H1 (cell line): ENCODE results near the gene SEC16A. TPM values are rescaled to one million over a fixed set of nuclear protein-coding genes. Genes with fewer than 3 reads are reported as not detected.

Experiments
- CTCF ChIA-PET: fragments of 300-600 bp; sonication (Branson Sonifier 250); formaldehyde crosslinking; loops from one replicate; lab custom pipeline; 2021; ENCODE audit not compliant: partially characterized antibody; lab: Charles Lee
- POLR2A ChIA-PET: fragments of 300-600 bp; sonication (Branson Sonifier 250); formaldehyde crosslinking; loops from one replicate; lab custom pipeline; 2021; ENCODE audit warnings: inconsistent platforms; ENCODE audit not compliant: partially characterized antibody; lab: Charles Lee
- DNase-seq, 2 experiments: peaks; one replicate each; pipeline versions ENCODE4 v3.0.0 to v3.0.0-alpha.2; 2010 to 2022; ENCODE audit warnings: low spot score in 2 of 2, low read depth in 1 of 2, mixed read lengths in 1 of 2
- FAIRE-seq: peaks from 2 replicates; lab custom pipeline; 2011; peaks lifted over from hg19 to GRCh38; lab: Jason Lieb, UNC
- H2AFZ ChIP-seq: 2 replicates; pipeline ENCODE4 v1.8.1; 2012; ENCODE audit warnings: low read length, inconsistent platforms
- H2AK5ac ChIP-seq: 2 replicates; pipeline ENCODE4 v1.6.1; 2013; ENCODE audit warnings: low read depth, low read length
- H2BK120ac ChIP-seq: replicated peaks from 2 replicates; pipeline ENCODE3; 2013; ENCODE audit warnings: low read depth, low read length, inconsistent platforms
- H2BK12ac ChIP-seq: 2 replicates; pipeline ENCODE4 v1.6.1; 2013; ENCODE audit warnings: low read depth, low read length
- H2BK15ac ChIP-seq: 2 replicates; pipeline ENCODE4 v1.6.1; 2013; ENCODE audit warnings: low read length
- H2BK20ac ChIP-seq: 2 replicates; pipeline ENCODE4 v1.6.1; 2013; ENCODE audit warnings: low read length
- H2BK5ac ChIP-seq: 2 replicates; pipeline ENCODE4 v1.6.1; 2013; ENCODE audit warnings: low read depth, low read length
- H3K14ac ChIP-seq: 2 replicates; pipeline ENCODE4 v1.6.1; 2013; ENCODE audit warnings: inconsistent platforms; ENCODE audit not compliant: insufficient read length
- H3K18ac ChIP-seq: 2 replicates; pipeline ENCODE4 v1.6.1; 2013; ENCODE audit warnings: low read length; ENCODE audit errors: extremely low read depth
- H3K23ac ChIP-seq: 2 replicates; pipeline ENCODE4 v1.6.1; 2013; ENCODE audit warnings: inconsistent platforms; ENCODE audit not compliant: insufficient read length
- H3K23me2 ChIP-seq: 2 replicates; pipeline ENCODE4 v1.6.1; 2013; ENCODE audit warnings: low read depth, low read length
- H3K27ac ChIP-seq: 2 replicates; pipeline ENCODE4 v1.6.1; 2011; ENCODE audit warnings: low read depth, low read length, inconsistent platforms
- H3K27me3 ChIP-seq, 4 experiments: replicated peaks in 1 of 4; 1 replicate in 1 of 4; 2 replicates in 3 of 4; pipeline versions ENCODE4 v1.6.1 to v1.8.1; 2011 to 2013; ENCODE audit warnings: low read length in 3 of 4, mild to moderate bottlenecking in 3 of 4, inconsistent platforms in 2 of 4, mixed read lengths in 2 of 4, moderate library complexity in 1 of 4; ENCODE audit not compliant: control insufficient read depth in 3 of 4, insufficient read depth in 3 of 4; ENCODE audit errors: extremely low read depth in 1 of 4
- H3K36me3 ChIP-seq, 4 experiments: 2 replicates each; pipeline versions ENCODE4 v1.6.1 to v1.8.1; 2011 to 2013; ENCODE audit warnings: mild to moderate bottlenecking in 4 of 4, low read length in 3 of 4, moderate library complexity in 2 of 4, control low read depth in 1 of 4, inconsistent platforms in 1 of 4; ENCODE audit not compliant: insufficient read depth in 4 of 4, control insufficient read depth in 2 of 4
- H3K4ac ChIP-seq: replicated peaks from 2 replicates; pipeline ENCODE3; 2013; ENCODE audit warnings: low read length, low read depth, mixed read lengths, inconsistent platforms; ENCODE audit not compliant: insufficient read length
- H3K4me1 ChIP-seq, 4 experiments: replicated peaks in 1 of 4; 1 replicate in 1 of 4; 2 replicates in 3 of 4; pipeline versions ENCODE4 v1.6.1 to v1.8.1; 2011 to 2013; ENCODE audit warnings: low read length in 3 of 4, inconsistent platforms in 2 of 4, mixed read lengths in 1 of 4; ENCODE audit not compliant: insufficient read depth in 4 of 4, control insufficient read depth in 3 of 4
- H3K4me2 ChIP-seq, 2 experiments: 2 replicates each; pipeline versions ENCODE4 v1.6.1 to v1.8.1; 2011 to 2013; ENCODE audit warnings: low read depth in 2 of 2, low read length in 2 of 2, control low read depth in 1 of 2, inconsistent platforms in 1 of 2, mild to moderate bottlenecking in 1 of 2; ENCODE audit not compliant: insufficient read depth in 1 of 2
- H3K4me3 ChIP-seq, 4 experiments: fragments of 200-600, 300-600 bp in 1 of 4; sonication (generic), shearing (Covaris generic), sonication (Bioruptor Twin) in 1 of 4; 2 replicates each; pipeline versions ENCODE4 v1.5.1 to v1.8.1; 2011 to 2016; ENCODE audit warnings: low read length in 4 of 4, low read depth in 3 of 4, control low read depth in 2 of 4, inconsistent platforms in 2 of 4, mild to moderate bottlenecking in 2 of 4, mixed read lengths in 1 of 4, moderate library complexity in 1 of 4; ENCODE audit not compliant: insufficient read depth in 2 of 4; ENCODE audit errors: extremely low read depth in 1 of 4
- H3K56ac ChIP-seq: replicated peaks from 2 replicates; pipeline ENCODE3; 2013; ENCODE audit warnings: low read depth, mild to moderate bottlenecking, mixed read lengths, low read length, inconsistent platforms; ENCODE audit not compliant: insufficient read length
- H3K79me1 ChIP-seq: 2 replicates; pipeline ENCODE4 v1.6.1; 2013; ENCODE audit warnings: low read depth, low read length, control low read depth
- H3K79me2 ChIP-seq, 2 experiments: 2 replicates each; pipeline versions ENCODE4 v1.6.1 to v1.8.1; 2012 to 2013; ENCODE audit warnings: low read length in 2 of 2, mild to moderate bottlenecking in 2 of 2, inconsistent platforms in 1 of 2; ENCODE audit not compliant: insufficient read depth in 2 of 2, control insufficient read depth in 1 of 2
- H3K9ac ChIP-seq, 4 experiments: replicated peaks in 1 of 4; 1 replicate in 1 of 4; 2 replicates in 3 of 4; pipeline versions ENCODE4 v1.6.1 to v1.8.1; 2011 to 2013; ENCODE audit warnings: low read depth in 3 of 4, low read length in 3 of 4, control low read depth in 2 of 4, mild to moderate bottlenecking in 2 of 4, moderate library complexity in 2 of 4, inconsistent platforms in 1 of 4; ENCODE audit errors: extremely low read depth in 1 of 4
- H3K9me3 ChIP-seq, 2 experiments: 2 replicates each; pipeline versions ENCODE4 v1.6.1 to v1.8.1; 2012 to 2013; ENCODE audit warnings: mild to moderate bottlenecking in 2 of 2, moderate library complexity in 2 of 2, control low read depth in 1 of 2, inconsistent platforms in 1 of 2, low read depth in 1 of 2, low read length in 1 of 2, mixed read lengths in 1 of 2; ENCODE audit not compliant: insufficient read depth in 2 of 2
- H4K20me1 ChIP-seq, 2 experiments: replicated peaks in 1 of 2; 2 replicates each; pipeline versions ENCODE3 to v1.8.1; 2011 to 2013; ENCODE audit warnings: inconsistent platforms in 2 of 2, low read length in 2 of 2, mild to moderate bottlenecking in 1 of 2; ENCODE audit not compliant: insufficient read depth in 2 of 2, control insufficient read depth in 1 of 2
- H4K5ac ChIP-seq: 2 replicates; pipeline ENCODE4 v1.6.1; 2013; ENCODE audit warnings: low read length, low read depth, mixed read lengths, inconsistent platforms; ENCODE audit not compliant: insufficient read length
- H4K8ac ChIP-seq: 2 replicates; pipeline ENCODE4 v1.8.0; 2013; ENCODE audit warnings: mild to moderate bottlenecking, moderate library complexity, low read length, inconsistent platforms; ENCODE audit not compliant: insufficient read depth; ENCODE audit errors: extremely low read depth
- H4K91ac ChIP-seq: replicated peaks from 2 replicates; pipeline ENCODE3; 2013; ENCODE audit warnings: low read length, mixed read lengths, inconsistent platforms; ENCODE audit not compliant: insufficient read length
- ASH2L ChIP-seq: fragments of 200-600, 300-600 bp; sonication (generic); IDR thresholded peaks from one replicate; pipeline ENCODE4 v1.7.1; 2017; ENCODE audit warnings: low read length
- FOSL1 ChIP-seq: IDR thresholded peaks from 2 replicates; pipeline ENCODE4 v1.6.1; 2011; ENCODE audit warnings: mild to moderate bottlenecking, low read depth, low read length, moderate library complexity; ENCODE audit not compliant: insufficient read depth
- MAFK ChIP-seq: IDR thresholded peaks from 2 replicates; pipeline ENCODE4 v1.6.1; 2012; ENCODE audit warnings: low read depth, mild to moderate bottlenecking, improper control_type of control experiment, low read length
- RAD21 ChIP-seq, 2 experiments: IDR thresholded peaks in 1 of 2; conservative IDR thresholded peaks in 1 of 2; 2 replicates each; pipeline ENCODE4 v1.6.1; 2011; ENCODE audit warnings: low read depth in 2 of 2, low read length in 2 of 2, improper control_type of control experiment in 1 of 2, inconsistent platforms in 1 of 2, mild to moderate bottlenecking in 1 of 2, moderate library complexity in 1 of 2
- SAP30 ChIP-seq: fragments of 300-600 bp; sonication (generic); IDR thresholded peaks from 2 replicates; pipeline ENCODE4 v1.7.1; 2012; ENCODE audit warnings: low read length, moderate library complexity, mild to moderate bottlenecking, inconsistent platforms; ENCODE audit not compliant: insufficient read depth, insufficient replicate concordance
- SIRT6 ChIP-seq: IDR thresholded peaks from one replicate; pipeline ENCODE4 v1.7.1; 2012; ENCODE audit warnings: low read length, inconsistent platforms
- SP1 ChIP-seq: IDR thresholded peaks from 2 replicates; pipeline ENCODE4 v1.6.1; 2011; ENCODE audit warnings: low read depth, low read length
- ZNF274 ChIP-seq: IDR thresholded peaks from 2 replicates; pipeline ENCODE4 v1.7.0; 2012; ENCODE audit warnings: low read length, borderline replicate concordance; ENCODE audit errors: extremely low read depth
- WGBS, 2 experiments: shearing (Covaris generic) in 1 of 2; methylation state at CpG; one replicate each; pipeline versions ENCODE4 v1.1.6 to v1.1.7; 2013 to 2015; ENCODE audit warnings: low lambda C conversion rate in 2 of 2, mixed read lengths in 2 of 2, inconsistent platforms in 1 of 2, low coverage in 1 of 2, missing lambda C conversion rate in 1 of 2; ENCODE audit not compliant: insufficient replicate concordance in 2 of 2, insufficient coverage in 1 of 2, insufficient read length in 1 of 2; ENCODE audit errors: extremely low coverage in 1 of 2, missing lambda C conversion rate in 1 of 2; 5-methylcytosine and 5-hydroxymethylcytosine counted together
- polyA plus RNA-seq, 7 experiments: library from polyadenylated mRNA; depleted of rRNA in 3 of 7; stranded (reverse) in 5 of 7; unstranded in 2 of 7; fragments of >200 nt in 5 of 7; fragments of 200-250 nt in 2 of 7; gene quantifications; 1 replicate in 5 of 7; 2 replicates in 1 of 7; 4 replicates in 1 of 7; pipeline versions ENCODE4 v1.2.1 to v1.2.3, GENCODE V29; 2011 to 2013; ENCODE audit warnings: missing spikeins in 2 of 7, mixed read lengths in 2 of 7
- total RNA-seq: library from RNA; stranded (reverse); fragmentation: NEBNext Ultra II Directional; extraction: Animal tissue kit (Norgen Biotek cat#: 25700); gene quantifications from 2 replicates; pipeline ENCODE4 v1.2.1, GENCODE V29; 2021
- TF ChIP-seq, protein P1 (sequence below): IDR thresholded peaks from 2 replicates; pipeline ENCODE4 v1.6.1; 2012; ENCODE audit warnings: inconsistent platforms

SEC16A gene
- total and polyA plus RNA-seq, 2 of the 8 experiments (the other 6 are each of a cell fraction or from before 2014, with no cell fraction given) = 21.6 to 49.0 TPM

- Histone ChIP-seq H4K91ac (no peak overlapping the region), H2AK5ac (no peak overlapping the region), H3K56ac (no peak overlapping the region), H3K4ac (no peak overlapping the region), H3K27ac (no peak overlapping the region), H3K4me3 (no peak overlapping the region), H3K18ac (no peak overlapping the region), H3K79me2 (peaks cover 3 to 25% of the 10 kb centered on the region in 2 experiments), H4K8ac (no peak overlapping the region), H2BK12ac (no peak overlapping the region), H2BK120ac (no peak overlapping the region), H3K4me2 (no peak overlapping the region), H3K14ac (no peak overlapping the region), H3K27me3 (no peaks in the 10 kb centered on the region), H3K23ac (no peak overlapping the region), H2BK15ac (no peak overlapping the region), H4K5ac (no peak overlapping the region), H3K9ac (no peak overlapping the region), H3K9me3 (no peaks in the 10 kb centered on the region), H4K20me1 (peaks cover 14 to 15% of the 10 kb centered on the region in 2 experiments), H2BK20ac (no peak overlapping the region), H2AFZ (no peak overlapping the region), H2BK5ac (no peak overlapping the region), H3K36me3 (peaks cover 37 to 58% (median 52%) of the 10 kb centered on the region in 4 experiments), H3K23me2 (no peaks in the 10 kb centered on the region), H3K4me1 (no peaks in the 10 kb centered on the region; a peak in 2 of 7 replicates), H3K79me1 (peaks cover 6% of the 10 kb centered on the region)
- POLR2A ChIA-PET = interaction anchor here (0.8 to 4.4 kb wide), 4 partner anchors 9 to 42 kb away, joined by 3 to 25 read pairs (median 6); partner anchors contain the start of genes CARD9 and INPP5E
- FAIRE-seq = no peak
- 95% methylated on average over 8 of the region's 8 CpGs; no CpG with 5 or more reads in 1 of the 2 experiments for WGBS, 2 experiments
- TF ChIP-seq SAP30 (no peak), FOSL1 (no peak), ASH2L (no peak), RAD21 (IDR thresholded peaks at IDR 0.05 in 1 of 2, conservative IDR thresholded peaks at IDR 0.05 in 1 of 2; ENCODE audit: low read depth in 2 of 2, low read length in 2 of 2) (no peak), ZNF274 (no peak), SP1 (no peak), SIRT6 (no peak), MAFK (no peak)
- TF ChIP-seq, protein P1, sequence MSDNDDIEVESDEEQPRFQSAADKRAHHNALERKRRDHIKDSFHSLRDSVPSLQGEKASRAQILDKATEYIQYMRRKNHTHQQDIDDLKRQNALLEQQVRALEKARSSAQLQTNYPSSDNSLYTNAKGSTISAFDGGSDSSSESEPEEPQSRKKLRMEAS = no peak
- DNase-seq = no peak
- CTCF ChIA-PET = interaction anchor here (0.7 to 1.6 kb wide), 4 partner anchors 10 to 24 kb away, joined by 3 to 5 read pairs (median 3); partner anchors contain the start of gene INPP5E
Observed at GRCh38 chr9:136416427-136416826, 66.4 kb downstream of the SEC16A start.
